RWPE1 (cell line): ENCODE measurements around the gene SYTL3.

Experiments
- CTCF ChIA-PET: fragments of 350-600 bp; sonication (Branson Sonifier 250); formaldehyde crosslinking; extraction: SDS; loops from one replicate; lab custom pipeline; 2021; lab: Yijun Ruan, JAX
- POLR2A ChIA-PET: fragments of 400-600 bp; formaldehyde crosslinking; extraction: SDS; loops from one replicate; lab custom pipeline; 2020; ENCODE audit warnings: antibody characterized with exemption; ENCODE audit not compliant: low non-redundant PET; lab: Yijun Ruan, JAX
- DNase-seq: peaks from one replicate; pipeline ENCODE4 v3.0.0; 2012; ENCODE audit warnings: low spot score
- H3K27ac ChIP-seq: fragments of 450-650 bp; 2 replicates; pipeline ENCODE4 v1.5.1; 2017
- CTCF ChIP-seq: fragments of 450-650 bp; conservative IDR thresholded peaks from 2 replicates; pipeline ENCODE4 v1.5.1; 2017; ENCODE audit warnings: low read depth, mild to moderate bottlenecking

The SYTL3 gene

GRCh38 chr6:158810155-158811095 lies 160.6 kb downstream of the SYTL3 start:
- no peak overlapping the region for H3K27ac ChIP-seq
- ChIA-PET POLR2A (no interaction called here), CTCF (interaction anchor here (0.6 kb wide), 1 partner anchor 196 kb away, joined by 3 read pairs; no protein-coding TSS in a partner anchor)
- TF ChIP-seq CTCF = no peak
- no peak for DNase-seq

DNA sequence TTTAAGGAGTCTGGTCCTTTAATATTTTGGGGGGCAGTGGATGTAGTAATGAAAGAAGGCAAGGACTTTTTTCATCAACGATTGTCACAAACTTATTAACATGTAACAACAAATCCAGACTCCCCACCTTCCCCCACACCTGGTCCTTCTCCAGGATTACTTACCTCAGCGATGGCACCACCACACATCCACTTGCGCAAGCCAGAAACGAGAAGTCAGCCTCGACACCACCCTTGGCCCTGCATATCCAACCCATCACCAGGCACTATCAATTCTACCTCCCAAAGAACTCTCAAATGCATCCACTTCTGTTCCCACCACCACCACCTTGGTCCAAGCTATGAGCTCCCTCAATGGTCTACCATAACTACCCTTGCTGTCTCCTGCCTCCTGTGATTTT lies 162.8 kb downstream of the SYTL3 start:
- H3K27ac ChIP-seq = peak overlapping the region; percentile 54
- CTCF ChIA-PET = interaction anchor here (0.7 to 1.1 kb wide), 4 partner anchors 16 to 292 kb away, joined by 3 to 5 read pairs (median 4); no protein-coding TSS in a partner anchor
- DNase-seq = no peak
- POLR2A ChIA-PET = no interaction called here
- no peak for TF ChIP-seq CTCF

GRCh38 chr6:158813032-158813431 lies 163.2 kb downstream of the SYTL3 start:
- ChIA-PET POLR2A (no interaction called here), CTCF (interaction anchor here (0.7 kb wide), 1 partner anchor 145 kb away, joined by 4 read pairs; no protein-coding TSS in a partner anchor)
- TF ChIP-seq CTCF = no peak
- no peak for DNase-seq
- peak overlapping the region; percentile 54 for H3K27ac ChIP-seq
